ENCODE data around the gene TXNRD2. TPM values are rescaled to one million over a fixed set of nuclear protein-coding genes. Genes with fewer than 3 reads are reported as not detected.
A peak's percentile ranks its signal among the peaks of the same experiment; 100 is the strongest.

The TXNRD2 gene
- total RNA-seq, 1 experiment from 2014 or later: 23.0 TPM

DNA sequence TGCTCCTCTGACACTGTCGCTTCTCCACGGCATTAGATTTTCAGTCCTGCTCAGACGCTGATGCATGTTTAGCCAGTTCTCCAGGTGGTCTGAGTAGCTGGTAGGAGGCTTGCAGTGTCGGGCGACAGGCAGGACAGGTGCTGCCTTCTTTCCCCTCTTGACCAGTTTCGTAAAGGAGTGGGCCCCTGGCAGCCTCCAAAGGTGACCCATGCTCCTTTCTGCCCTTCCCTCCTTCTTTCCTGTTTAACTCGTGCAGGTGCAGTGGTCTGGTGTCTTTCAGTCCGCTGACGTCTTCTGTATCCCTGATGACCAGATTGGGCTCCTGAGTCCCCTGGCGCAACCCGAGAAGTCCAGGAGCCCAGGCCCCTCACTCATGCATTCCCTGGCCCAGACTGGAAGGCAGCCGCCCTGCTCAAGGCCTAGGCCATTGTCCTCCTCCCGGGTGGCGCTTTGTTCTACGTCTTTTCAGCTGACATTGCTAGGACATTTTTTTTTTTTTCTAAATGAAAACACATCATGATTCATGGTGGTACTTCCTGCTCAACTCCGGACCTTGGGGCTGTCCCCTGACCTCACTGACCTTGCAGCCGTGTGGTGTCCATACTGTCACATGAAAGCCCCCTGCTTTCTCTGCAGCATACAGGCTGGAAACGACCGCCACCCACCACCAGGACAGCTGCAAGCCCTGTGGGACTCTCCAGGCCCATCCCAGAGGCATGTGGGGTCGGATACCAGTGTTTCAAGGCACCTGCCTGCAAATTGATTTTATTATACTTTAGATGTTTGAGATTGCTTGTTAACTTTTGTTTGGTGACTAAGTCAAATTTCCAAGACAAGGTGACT is 25.5 kb upstream of the TXNRD2 start:
- Histone ChIP-seq H3K9me2 (replicated peaks; ENCODE audit: low read length) (no peaks in the 10 kb centered on the region), H3F3A (ENCODE audit: low read length, unreplicated experiment) (no peaks in the 10 kb centered on the region), H3K27ac (ENCODE audit: low read length) (no peak overlapping the region), H3K27me3 (ENCODE audit: low read length) (no peaks in the 10 kb centered on the region), H3K9ac (ENCODE audit: low read length) (no peak overlapping the region), H4K20me1 (ENCODE audit: low read length) (no peaks in the 10 kb centered on the region), H3K4me1 (ENCODE audit: insufficient read depth, low read length) (peaks cover 18% of the 10 kb centered on the region), H3K36me3 (ENCODE audit: low read depth, low read length) (no peaks in the 10 kb centered on the region; the same call in 1 of the 2 replicates), H3K4me2 (ENCODE audit: low read length) (no peak overlapping the region), H3K9me3 (ENCODE audit: low read length) (no peaks in the 10 kb centered on the region), H3K79me2 (ENCODE audit: low read length) (peaks cover 10% of the 10 kb centered on the region), H3K4me3 (ENCODE audit: low read length) (no peak overlapping the region), H2AFZ (ENCODE audit: low read length) (no peak overlapping the region)
- CTCF ChIA-PET: no interaction called here
- no TSS peak for BruUV-seq (replicated peaks)
- POLR2A ChIA-PET (ENCODE audit: unreplicated experiment): interaction anchor here (0.7 kb wide), 1 partner anchor 60 kb away, joined by 10 read pairs; no protein-coding TSS in a partner anchor
- ATAC-seq: no peak
- no peak for DNase-seq
- TF ChIP-seq EZH2phosphoT487 (IDR thresholded peaks at IDR 0.05; ENCODE audit: borderline replicate concordance, low read length) (no peak), EZH2 (IDR thresholded peaks at IDR 0.05; ENCODE audit: low read length, unreplicated experiment) (no peak)
- TF ChIP-seq, protein P1, sequence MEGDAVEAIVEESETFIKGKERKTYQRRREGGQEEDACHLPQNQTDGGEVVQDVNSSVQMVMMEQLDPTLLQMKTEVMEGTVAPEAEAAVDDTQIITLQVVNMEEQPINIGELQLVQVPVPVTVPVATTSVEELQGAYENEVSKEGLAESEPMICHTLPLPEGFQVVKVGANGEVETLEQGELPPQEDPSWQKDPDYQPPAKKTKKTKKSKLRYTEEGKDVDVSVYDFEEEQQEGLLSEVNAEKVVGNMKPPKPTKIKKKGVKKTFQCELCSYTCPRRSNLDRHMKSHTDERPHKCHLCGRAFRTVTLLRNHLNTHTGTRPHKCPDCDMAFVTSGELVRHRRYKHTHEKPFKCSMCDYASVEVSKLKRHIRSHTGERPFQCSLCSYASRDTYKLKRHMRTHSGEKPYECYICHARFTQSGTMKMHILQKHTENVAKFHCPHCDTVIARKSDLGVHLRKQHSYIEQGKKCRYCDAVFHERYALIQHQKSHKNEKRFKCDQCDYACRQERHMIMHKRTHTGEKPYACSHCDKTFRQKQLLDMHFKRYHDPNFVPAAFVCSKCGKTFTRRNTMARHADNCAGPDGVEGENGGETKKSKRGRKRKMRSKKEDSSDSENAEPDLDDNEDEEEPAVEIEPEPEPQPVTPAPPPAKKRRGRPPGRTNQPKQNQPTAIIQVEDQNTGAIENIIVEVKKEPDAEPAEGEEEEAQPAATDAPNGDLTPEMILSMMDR (conservative IDR thresholded peaks at IDR 0.05; ENCODE audit: low read depth, low read length): no peak
- intact Hi-C loops (cut with micrococcal nuclease): no loop called here

DNA sequence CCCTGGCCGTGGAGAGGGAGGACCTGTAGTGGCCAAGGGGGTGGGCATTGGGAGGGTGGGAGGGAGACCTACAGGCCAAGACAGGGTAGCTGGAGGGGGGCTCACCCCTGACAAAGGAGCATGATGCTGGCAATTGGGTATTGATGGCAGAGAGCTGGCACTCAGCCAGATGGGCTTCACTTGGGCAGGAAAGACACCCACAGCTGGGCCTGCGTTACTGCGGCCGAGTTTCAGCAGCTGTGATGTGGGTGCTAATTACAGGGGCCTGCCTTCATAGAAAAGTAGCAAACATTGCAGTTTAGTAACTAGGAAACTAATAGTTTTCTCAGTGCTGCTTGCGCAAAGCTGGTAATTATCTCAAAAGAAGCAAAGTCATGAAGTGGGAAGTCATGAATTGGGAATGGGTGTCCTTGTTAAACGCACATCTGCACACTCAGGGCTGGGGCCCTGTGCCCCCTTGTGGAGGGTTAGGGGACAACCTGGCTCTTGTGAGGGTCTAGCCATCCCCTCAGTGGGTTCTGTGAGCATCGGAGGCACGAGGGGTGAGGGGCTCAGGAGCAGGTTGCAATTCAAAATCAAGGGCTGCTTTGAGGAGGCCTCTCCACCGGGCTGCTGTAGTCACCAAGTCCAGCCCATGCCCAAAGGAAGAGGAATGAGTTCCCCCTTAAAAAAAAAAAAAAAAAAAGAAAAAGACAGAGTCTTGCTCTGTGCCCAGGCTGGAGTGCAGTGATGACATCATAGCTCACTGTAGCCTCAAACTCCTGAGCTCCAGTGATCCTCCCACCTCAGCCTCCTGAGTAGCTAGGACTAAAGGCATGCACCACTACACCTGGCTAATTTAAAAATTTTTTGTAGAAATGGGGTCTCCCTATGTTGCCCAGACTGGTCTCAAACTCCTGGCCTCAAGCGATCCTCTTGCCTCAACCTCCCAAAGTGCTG is 24.4 kb upstream of the TXNRD2 start:
- H3K9me2 ChIP-seq (replicated peaks; ENCODE audit: low read length): no peaks in the 10 kb centered on the region
- no peaks in the 10 kb centered on the region for H4K20me1 ChIP-seq (ENCODE audit: low read length)
- no peaks in the 10 kb centered on the region for H3F3A ChIP-seq (ENCODE audit: low read length, unreplicated experiment)
- ATAC-seq (no peak), DNase-seq (no peak)
- no peaks in the 10 kb centered on the region for H3K27me3 ChIP-seq (ENCODE audit: low read length)
- H3K9ac ChIP-seq (ENCODE audit: low read length): no peak overlapping the region
- H3K27ac ChIP-seq (ENCODE audit: low read length): no peak overlapping the region
- no peak overlapping the region for H3K4me2 ChIP-seq (ENCODE audit: low read length)
- peaks cover 10% of the 10 kb centered on the region for H3K79me2 ChIP-seq (ENCODE audit: low read length)
- TF ChIP-seq, protein P1 (conservative IDR thresholded peaks at IDR 0.05; ENCODE audit: low read depth, low read length): peak; percentile 37; the same call in 1 of the 2 replicates
- no peak for TF ChIP-seq EZH2 (IDR thresholded peaks at IDR 0.05; ENCODE audit: low read length, unreplicated experiment)
- no peak for TF ChIP-seq EZH2phosphoT487 (IDR thresholded peaks at IDR 0.05; ENCODE audit: borderline replicate concordance, low read length)
- POLR2A ChIA-PET (ENCODE audit: unreplicated experiment): no interaction called here
- no peaks in the 10 kb centered on the region; the same call in 1 of the 2 replicates for H3K36me3 ChIP-seq (ENCODE audit: low read depth, low read length)
- H2AFZ ChIP-seq (ENCODE audit: low read length): no peak overlapping the region
- intact Hi-C loops (cut with micrococcal nuclease): no loop called here
- H3K4me3 ChIP-seq (ENCODE audit: low read length): no peak overlapping the region
- H3K4me1 ChIP-seq (ENCODE audit: insufficient read depth, low read length): peaks cover 21% of the 10 kb centered on the region
- BruUV-seq (replicated peaks): no TSS peak
- no peaks in the 10 kb centered on the region for H3K9me3 ChIP-seq (ENCODE audit: low read length)
- CTCF ChIA-PET: interaction anchor here (0.7 kb wide), 1 partner anchor 221 kb away, joined by 3 read pairs; no protein-coding TSS in a partner anchor

Measured in PC-3 (cell line).